Measurements from ENCODE around the gene ITPA.

The ITPA gene

DNA sequence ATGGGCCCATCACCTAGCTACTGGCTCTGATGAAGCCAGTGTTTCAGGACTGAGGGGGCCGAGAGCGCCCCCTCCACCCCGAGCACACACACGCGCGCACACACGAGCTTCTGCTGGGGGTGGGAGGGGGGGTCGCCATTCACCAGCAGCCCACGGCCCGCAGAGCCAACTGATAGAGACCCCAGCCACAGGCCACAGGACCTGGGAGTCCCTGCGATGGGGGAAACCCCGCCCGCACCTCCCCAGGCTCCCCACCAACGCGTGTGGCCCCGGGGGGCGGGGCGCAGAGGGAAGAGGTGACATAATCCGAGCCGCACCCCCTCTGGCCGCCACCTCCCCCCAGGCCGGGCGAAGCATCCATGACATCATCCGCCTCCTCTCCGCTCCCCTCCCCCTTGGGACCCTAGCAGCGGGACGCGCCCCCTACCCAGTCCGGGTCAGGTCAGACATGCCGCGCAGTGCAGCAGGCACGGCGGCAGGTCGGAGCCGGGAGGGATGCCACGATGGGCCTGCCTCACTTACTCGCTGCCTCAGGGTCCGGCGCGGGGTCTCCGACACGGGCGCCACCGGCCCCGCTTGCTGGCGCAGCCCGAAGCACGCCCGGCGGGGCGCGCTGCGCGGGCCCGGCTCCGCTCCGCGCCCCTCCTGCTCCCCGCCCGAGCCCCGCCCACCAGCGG is 36.2 kb upstream of the ITPA start, which contains the start of gene LZTS3:
Gene LZTS3 (minus strand): TSS at position 617 of the 677 bp plus-strand sequence. CDS start 6,386 bp downstream, outside the sequence.
- Mint-ChIP-seq H3K36me3 (ENCODE audit: low read depth) (no peaks in the 10 kb centered on the region), H3K27me3 (ENCODE audit: low read depth, poor library complexity) (peaks cover 43% of the 10 kb centered on the region), H3K9me3 (no peaks in the 10 kb centered on the region), H3K27ac (peak within 1 kb of the TSS; percentile 98), H3K4me3 (peak within 1 kb of the TSS; percentile 91), H3K4me1 (peaks cover 33% of the 10 kb centered on the region)
- TF ChIP-seq, protein P1, sequence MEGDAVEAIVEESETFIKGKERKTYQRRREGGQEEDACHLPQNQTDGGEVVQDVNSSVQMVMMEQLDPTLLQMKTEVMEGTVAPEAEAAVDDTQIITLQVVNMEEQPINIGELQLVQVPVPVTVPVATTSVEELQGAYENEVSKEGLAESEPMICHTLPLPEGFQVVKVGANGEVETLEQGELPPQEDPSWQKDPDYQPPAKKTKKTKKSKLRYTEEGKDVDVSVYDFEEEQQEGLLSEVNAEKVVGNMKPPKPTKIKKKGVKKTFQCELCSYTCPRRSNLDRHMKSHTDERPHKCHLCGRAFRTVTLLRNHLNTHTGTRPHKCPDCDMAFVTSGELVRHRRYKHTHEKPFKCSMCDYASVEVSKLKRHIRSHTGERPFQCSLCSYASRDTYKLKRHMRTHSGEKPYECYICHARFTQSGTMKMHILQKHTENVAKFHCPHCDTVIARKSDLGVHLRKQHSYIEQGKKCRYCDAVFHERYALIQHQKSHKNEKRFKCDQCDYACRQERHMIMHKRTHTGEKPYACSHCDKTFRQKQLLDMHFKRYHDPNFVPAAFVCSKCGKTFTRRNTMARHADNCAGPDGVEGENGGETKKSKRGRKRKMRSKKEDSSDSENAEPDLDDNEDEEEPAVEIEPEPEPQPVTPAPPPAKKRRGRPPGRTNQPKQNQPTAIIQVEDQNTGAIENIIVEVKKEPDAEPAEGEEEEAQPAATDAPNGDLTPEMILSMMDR (IDR thresholded peaks at IDR 0.05), result no peak
- DNase-seq, result peak; percentile 82

DNA sequence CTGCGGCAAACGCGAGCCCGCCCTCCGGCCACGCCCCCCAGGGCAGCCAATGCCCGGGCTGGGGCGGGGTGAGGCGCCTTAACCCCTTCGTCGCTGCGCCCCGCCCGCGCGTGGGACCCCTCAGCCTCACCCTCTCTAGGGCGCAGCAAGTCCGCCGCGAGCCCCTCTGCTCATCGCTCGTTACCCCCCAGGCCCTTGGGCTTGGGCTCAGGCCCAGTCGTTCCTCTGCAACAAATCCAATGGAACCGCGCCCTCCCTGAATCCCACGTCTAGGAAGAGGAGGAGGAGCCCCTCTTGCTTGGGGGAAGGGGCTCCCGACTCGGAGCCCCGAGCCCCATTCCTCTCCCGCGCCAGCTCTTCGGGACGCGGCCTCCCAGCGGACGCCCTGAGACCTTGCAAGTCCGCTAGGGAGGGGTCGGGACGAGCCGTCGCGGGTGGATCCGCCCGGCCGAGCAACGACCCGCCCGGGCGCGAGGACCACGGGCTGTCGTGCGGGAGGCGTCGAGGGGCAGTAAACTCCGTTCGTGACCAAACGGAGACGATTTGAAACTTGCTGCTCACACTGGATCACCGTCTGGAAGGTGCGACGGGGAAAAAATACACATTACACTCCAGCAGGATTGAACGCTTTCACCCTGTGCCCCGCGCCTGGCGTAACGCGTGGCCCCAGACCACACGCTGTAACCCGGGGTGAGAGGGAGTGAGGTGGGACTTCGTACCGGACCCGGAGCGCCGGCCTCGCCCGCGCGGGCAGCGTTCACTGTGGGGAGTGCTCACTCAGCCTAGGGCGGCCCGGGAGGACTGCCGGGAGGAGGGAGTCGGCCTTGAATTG is 35.5 kb upstream of the ITPA start:
- DNase-seq, result peak; percentile 98
- peaks cover 28% of the 10 kb centered on the region for H3K4me1 Mint-ChIP-seq
- peak overlapping the region; percentile 98 for H3K27ac Mint-ChIP-seq
- H3K27me3 Mint-ChIP-seq (ENCODE audit: low read depth, poor library complexity), result peaks cover 37% of the 10 kb centered on the region
- H3K4me3 Mint-ChIP-seq, result peak overlapping the region; percentile 91
- TF ChIP-seq, protein P1 (IDR thresholded peaks at IDR 0.05), result peak; percentile 17
- H3K9me3 Mint-ChIP-seq, result no peaks in the 10 kb centered on the region
- no peaks in the 10 kb centered on the region for H3K36me3 Mint-ChIP-seq (ENCODE audit: low read depth)

DNA sequence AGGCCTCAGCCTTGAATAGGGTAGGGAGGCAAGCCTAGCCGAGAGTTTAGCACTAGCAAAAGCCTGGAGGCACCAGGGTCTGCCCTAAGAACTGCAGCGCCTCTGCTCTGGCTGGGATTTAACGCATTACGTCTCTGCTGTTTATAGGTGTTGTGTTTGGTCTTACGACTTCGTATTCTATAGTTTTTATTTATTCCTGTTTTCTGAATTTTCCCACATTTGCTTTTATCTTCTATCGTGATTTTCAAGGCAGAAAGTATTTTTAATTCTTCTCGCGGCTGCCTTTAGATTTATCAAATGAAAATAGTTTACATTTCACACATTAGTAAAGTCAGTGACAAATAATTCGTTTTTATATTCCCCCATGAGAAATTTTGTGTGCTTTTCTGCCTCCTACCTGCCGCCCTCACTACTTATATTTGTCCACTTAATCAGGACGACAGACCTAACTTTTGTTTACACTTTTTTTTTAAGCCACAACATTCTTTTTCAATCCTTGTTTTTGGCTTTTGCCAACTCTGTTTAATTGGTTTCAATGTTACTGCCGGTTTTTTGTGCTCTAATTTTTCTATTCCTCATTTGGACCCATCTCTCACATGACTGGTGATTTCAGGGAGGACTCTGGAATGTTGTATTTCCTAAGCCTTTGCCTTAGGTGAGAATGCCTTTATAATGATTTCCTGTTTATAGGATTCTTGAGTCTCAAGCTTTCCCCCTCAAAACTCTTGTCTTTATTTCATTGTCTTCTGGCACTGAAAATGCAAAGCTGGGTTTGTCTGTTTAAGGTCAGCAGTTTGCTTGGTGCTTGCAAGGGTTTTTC is 34.6 kb upstream of the ITPA start:
- Mint-ChIP-seq H3K27me3 (ENCODE audit: low read depth, poor library complexity) (peaks cover 29% of the 10 kb centered on the region), H3K36me3 (ENCODE audit: low read depth) (no peaks in the 10 kb centered on the region), H3K4me1 (peaks cover 27% of the 10 kb centered on the region), H3K9me3 (no peaks in the 10 kb centered on the region), H3K4me3 (peak overlapping the region; percentile 91), H3K27ac (no peak overlapping the region)
- TF ChIP-seq, protein P1 (IDR thresholded peaks at IDR 0.05), result no peak
- no peak for DNase-seq

DNA sequence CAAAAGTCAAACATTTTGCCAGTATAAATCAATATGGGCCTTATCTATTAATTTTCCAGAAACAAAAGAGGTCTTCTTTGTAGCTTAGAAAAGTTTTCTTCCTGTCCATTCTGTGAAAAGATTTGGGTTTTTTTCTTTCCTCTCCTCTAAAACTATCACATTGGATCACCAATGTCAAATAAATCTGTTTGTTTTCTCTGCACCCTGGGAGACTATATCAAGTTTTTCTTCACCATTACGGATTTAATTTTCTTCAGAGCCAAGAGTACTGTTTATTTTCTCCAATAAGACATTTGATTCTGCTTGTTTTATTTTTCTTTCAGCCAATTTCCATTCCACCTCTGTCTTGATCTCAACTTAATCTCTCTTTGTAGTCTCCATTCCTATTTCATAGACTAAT is 34.0 kb upstream of the ITPA start:
- TF ChIP-seq, protein P1 (IDR thresholded peaks at IDR 0.05), result no peak
- peaks cover 4% of the 10 kb centered on the region for H3K36me3 Mint-ChIP-seq (ENCODE audit: low read depth)
- peak overlapping the region; percentile 91 for H3K4me3 Mint-ChIP-seq
- H3K9me3 Mint-ChIP-seq, result no peaks in the 10 kb centered on the region
- H3K4me1 Mint-ChIP-seq, result peaks cover 27% of the 10 kb centered on the region
- peaks cover 23% of the 10 kb centered on the region for H3K27me3 Mint-ChIP-seq (ENCODE audit: low read depth, poor library complexity)
- peak overlapping the region; percentile 6 for H3K27ac Mint-ChIP-seq
- no peak for DNase-seq

DNA sequence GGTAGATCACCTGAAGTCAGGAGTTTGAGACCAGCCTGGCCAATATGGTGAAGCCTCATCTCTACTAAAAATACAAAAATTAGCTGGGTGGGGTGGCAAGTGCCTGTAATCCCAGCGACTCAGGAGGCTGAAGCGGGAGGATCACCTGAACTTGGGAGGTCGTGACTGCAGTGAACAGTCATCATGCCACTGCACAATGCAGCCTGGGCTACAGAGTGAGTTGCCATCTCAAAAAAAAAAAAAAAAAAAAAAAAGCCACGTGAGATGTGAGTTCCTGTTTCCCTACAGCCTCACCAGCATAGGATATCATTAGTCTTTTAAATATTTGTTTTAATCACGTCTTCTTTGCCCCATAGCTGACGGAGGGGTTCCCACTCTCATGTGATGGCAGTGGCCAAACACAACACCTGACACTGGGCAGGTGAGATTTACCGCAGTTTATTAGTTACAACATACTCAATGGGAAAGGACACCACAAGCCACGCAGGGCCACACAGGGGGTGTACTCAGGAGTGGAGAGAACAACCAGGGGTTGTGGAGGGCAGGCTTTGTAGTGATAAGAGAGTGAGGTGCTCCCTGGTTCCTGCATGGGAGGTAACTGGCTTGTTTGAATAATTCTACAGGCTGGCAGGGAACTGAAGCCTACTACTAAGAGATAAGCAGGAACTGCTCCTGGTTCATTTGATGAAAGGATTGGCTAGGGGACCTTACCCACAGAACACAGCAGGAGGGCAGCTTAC is 31.4 kb upstream of the ITPA start:
- H3K27me3 Mint-ChIP-seq (ENCODE audit: low read depth, poor library complexity), result no peaks in the 10 kb centered on the region
- peaks cover 17% of the 10 kb centered on the region for H3K4me1 Mint-ChIP-seq
- no peak for DNase-seq
- TF ChIP-seq, protein P1 (IDR thresholded peaks at IDR 0.05), result no peak
- H3K27ac Mint-ChIP-seq, result peak overlapping the region; percentile 80
- no peak overlapping the region for H3K4me3 Mint-ChIP-seq
- peaks cover 11% of the 10 kb centered on the region for H3K36me3 Mint-ChIP-seq (ENCODE audit: low read depth)
- no peaks in the 10 kb centered on the region for H3K9me3 Mint-ChIP-seq
